ENCODE results near the gene EXOC3L4.
"Not testable (repeated sequence)": the region's sequence is repeated elsewhere in the genome, so short reads cannot be mapped to it uniquely, and the experiment has no call there.

The EXOC3L4 gene

GRCh38 chr14:103103461-103104388 is 9.2 kb downstream of the EXOC3L4 start:
- DNase-seq (ENCODE audit: low read depth in 2 of 3, low spot score in 1 of 3), result no peak

- no peak for DNase-seq (ENCODE audit: low read depth in 2 of 3, low spot score in 1 of 3)
Measured at GRCh38 chr14:103104389-103104653, 9.8 kb downstream of the EXOC3L4 start.

- DNase-seq (ENCODE audit: low read depth in 2 of 3, low spot score in 1 of 3), result peak; percentile 24 to 67 (median 65)
Measured at GRCh38 chr14:103104654-103105452, 10.3 kb downstream of the EXOC3L4 start.

- no peak for DNase-seq (ENCODE audit: low read depth in 2 of 3, low spot score in 1 of 3)
Measured at GRCh38 chr14:103105580-103106150, 11.1 kb downstream of the EXOC3L4 start.

GRCh38 chr14:103107455-103107854 is 12.9 kb downstream of the EXOC3L4 start:
- DNase-seq (ENCODE audit: low read depth in 2 of 3, low spot score in 1 of 3), result no peak

DNA sequence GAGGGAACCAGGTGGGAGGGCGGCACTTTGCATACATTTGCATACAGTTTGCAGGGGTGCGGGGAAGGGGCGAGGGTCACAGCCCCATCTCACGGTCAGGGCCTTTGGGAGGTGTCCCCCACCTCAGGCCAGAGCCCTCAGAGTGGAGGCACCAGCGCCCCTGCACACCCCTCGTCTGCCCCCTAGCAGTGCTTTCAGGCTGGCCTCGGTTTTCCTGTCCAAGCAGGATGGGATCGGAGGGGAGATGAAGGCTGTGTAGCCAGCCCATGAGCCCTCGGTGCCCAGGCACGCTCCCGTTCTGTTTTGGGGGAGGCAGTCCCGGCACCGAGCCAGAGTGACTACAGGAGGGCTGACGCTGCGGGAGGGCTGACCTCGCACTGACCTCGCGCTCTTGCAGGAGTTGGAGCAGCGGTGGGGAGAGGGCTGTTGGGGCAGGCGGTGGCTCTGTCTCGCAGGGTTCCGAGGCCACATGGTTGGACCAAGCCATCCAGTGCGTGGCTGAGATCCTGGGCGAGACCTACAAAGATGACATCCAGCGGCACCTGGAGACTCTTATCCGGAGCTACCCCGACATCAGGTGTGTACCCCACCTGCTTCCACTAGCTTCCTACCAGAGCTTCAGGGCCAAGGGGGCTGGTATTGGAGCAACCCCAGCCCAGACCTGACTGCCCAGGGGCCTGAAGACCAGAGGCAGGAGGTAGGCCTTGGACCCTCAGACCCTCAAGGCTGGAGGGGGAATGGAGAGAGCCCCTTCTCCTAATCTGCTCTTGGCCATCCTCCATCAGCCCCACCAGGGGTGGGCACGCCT is 13.6 kb downstream of the EXOC3L4 start:
- no peak for DNase-seq (ENCODE audit: low read depth in 2 of 3, low spot score in 1 of 3)

DNA sequence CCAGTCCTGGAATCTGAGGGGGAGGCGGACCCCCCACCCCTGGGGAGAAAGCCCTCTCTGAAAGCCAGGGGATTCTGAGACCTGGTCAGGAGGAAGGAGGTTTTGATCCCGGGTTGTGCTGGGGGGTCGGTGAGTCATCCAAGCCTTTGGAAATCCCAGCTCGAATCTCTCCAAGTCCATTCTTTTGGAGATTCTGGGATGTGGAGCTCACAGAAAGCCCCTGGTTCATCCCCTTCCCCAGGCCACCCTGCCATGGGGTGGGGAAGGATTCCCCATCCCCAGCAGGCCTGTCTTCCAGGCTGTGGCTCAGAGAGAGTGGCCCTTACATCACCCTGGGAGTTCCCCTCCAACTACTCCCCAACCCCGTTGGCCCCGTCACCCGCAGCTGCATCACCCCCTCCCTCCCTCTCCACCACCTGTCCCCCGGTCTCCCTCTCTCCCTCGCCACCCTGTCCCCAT is 14.3 kb downstream of the EXOC3L4 start:
- DNase-seq (ENCODE audit: low read depth in 2 of 3, low spot score in 1 of 3), result no peak

DNA sequence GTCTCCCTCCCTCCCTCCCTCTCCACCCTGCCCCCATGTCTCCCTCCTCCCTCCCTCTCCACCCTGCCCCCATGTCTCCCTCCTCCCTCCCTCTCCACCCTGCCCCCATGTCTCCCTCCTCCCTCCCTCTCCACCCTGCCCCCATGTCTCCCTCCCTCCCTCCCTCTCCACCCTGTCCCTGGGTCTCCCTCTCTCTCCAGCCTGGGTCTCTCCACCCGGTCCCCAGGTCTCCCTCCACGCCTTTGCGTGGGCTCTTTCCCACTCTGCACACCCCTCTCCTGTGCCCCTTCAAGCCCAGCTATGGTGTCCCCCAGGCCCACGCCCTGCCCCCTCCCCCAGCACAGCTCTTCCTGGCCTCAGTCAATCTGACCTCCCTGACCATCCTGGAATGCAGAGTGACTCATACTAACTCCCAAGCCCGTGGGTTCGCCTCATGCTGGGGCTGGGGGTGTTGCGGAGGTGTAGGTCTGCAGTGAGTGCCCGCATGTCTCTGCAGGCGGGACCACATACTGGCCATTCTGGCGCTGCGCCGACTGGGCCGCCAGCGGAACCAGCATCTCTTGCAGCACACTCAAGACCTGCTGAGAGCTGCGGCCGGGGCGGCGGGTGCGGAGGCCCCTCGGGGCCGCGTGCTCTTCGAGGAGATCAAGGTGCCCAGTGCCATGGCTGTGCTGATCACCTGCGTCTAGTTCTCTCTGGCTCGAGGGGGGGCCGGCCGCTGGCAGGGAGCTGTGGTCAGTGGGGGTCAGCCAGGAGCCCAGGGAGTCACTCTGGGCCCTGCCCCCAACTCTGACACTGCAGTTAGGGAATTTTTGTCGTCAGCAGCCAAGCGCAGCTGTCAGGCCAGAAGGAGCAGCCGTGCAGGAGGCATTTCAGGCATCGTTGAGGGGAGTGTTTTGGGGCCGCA is 15.3 kb downstream of the EXOC3L4 start:
- no peak for DNase-seq (ENCODE audit: low read depth in 2 of 3, low spot score in 1 of 3)

DNA sequence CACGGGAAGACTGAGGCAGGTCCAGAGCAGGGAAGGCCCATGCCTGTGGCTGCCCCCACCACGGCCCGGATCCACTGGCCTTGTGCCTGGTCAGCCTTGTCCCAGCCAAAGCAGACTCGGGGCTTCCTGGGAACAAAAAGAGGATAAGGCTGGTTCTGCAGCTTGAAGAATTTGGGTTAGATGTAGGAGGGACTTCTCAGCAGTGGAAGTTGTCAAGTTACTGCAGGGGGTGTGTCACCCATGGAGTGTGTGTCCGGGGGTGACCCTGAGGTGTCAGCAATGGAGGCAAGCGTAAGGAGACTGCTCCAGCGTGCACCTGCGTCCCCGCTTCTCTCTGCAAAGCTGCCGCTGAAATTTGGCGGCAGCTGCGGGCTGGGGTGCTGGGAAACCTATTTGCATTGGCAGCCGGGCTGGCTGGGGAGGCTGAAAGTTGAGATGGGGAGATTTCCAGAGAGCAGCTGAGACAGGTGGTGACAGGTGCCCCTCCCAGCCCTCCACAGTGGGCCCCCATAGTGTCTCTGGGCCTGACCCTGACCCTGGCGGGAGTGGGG is 16.2 kb downstream of the EXOC3L4 start:
- no peak for DNase-seq (ENCODE audit: low read depth in 2 of 3, low spot score in 1 of 3)

GRCh38 chr14:103111232-103111868 is 16.8 kb downstream of the EXOC3L4 start:
- no peak for DNase-seq (ENCODE audit: low read depth in 2 of 3, low spot score in 1 of 3)

GRCh38 chr14:103112400-103113243 is 18.1 kb downstream of the EXOC3L4 start:
- no peak for DNase-seq (ENCODE audit: low read depth in 2 of 3, low spot score in 1 of 3)

DNA sequence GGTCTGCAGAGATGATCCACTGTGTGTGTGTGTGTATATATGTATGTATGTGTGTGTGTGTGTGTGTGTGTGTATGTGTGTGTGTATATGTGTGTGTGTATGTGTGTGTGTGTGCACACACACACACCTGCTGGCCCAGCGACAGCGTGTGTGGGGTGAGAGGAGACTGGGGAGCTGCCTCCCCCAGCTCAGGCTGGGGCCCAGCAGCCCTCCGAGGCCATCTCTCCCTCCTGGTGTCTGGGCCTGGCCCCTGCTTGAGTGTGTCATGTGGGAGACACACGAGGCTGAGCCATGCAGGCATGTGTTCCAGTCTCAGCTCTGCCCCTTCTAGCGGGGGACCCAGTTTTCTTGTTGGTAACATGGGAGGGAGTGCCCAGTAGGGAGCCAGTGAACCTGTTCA is 18.8 kb downstream of the EXOC3L4 start:
- no peak for DNase-seq (ENCODE audit: low read depth in 2 of 3, low spot score in 1 of 3)

- no peak for DNase-seq (ENCODE audit: low read depth in 2 of 3, low spot score in 1 of 3)
Measured at GRCh38 chr14:103113774-103114173, 19.2 kb downstream of the EXOC3L4 start.

DNA sequence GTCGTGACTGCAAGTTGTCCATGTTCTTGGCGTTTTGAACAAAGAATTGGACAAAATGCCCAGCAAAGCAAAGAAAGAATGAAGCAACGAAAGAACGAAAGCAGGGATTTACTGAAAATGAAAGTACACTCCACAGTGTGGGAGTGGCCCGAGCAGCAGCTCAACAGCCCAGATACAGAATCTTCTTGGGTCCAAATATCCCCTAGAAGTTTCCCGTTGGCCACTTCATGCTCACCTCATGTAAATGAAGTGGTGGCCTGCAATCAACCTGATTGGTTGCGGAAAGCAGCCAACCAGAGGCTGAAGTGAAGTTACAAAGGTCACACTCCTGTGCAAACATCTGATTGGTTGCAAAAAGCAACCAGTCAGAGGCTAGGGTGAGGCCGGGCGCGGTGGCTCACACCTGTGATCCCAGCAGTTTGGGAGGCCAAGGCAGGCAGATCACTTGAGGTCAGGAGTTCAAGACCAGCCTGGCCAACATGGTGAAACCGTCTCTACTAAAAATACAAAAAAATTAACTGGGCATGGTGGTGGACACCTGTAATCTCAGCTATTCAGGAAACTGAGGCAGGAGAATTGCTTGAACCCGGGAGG is 20.7 kb downstream of the EXOC3L4 start:
- DNase-seq (ENCODE audit: low read depth in 2 of 3, low spot score in 1 of 3), result not testable (repeated sequence)

GRCh38 chr14:103115845-103116572 is 21.5 kb downstream of the EXOC3L4 start:
- DNase-seq (ENCODE audit: low read depth in 2 of 3, low spot score in 1 of 3), result no peak

- no peak for DNase-seq (ENCODE audit: low read depth in 2 of 3, low spot score in 1 of 3)
Measured at GRCh38 chr14:103116636-103117035, 22.1 kb downstream of the EXOC3L4 start.

DNA sequence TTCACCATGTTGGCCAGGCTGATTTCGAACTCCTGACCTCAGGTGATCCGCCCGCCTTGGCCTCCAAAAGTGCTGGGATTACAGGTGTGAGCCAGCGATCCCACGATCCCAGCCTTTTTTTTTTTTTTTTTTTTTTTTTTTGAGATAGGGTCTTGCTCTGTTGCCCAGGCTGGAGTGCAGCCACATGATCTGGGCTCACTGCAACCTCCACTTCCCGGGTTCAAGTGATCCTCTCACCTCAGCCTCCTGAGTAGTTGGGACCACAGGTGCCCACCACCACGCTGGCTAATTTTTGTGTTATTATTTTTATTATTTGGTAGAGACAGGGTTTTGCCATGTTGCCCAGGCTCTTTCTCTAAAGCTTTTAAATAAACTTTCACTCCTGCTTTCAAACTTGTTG is 23.0 kb downstream of the EXOC3L4 start:
- not testable (repeated sequence) for DNase-seq (ENCODE audit: low read depth in 2 of 3, low spot score in 1 of 3)

Data from stimulated activated CD4-positive, alpha-beta T cell treated with anti-CD3 and anti-CD28 coated beads, Interleukin-12 subunit alpha, Interleukin-12 subunit beta, amount 100 ng/mL, for 48 hours (primary cell).